AG09309 (cell line): ENCODE results near the gene COL23A1.

Source experiments
- DNase-seq: peaks from one replicate; pipeline ENCODE4 v3.0.0-alpha.2; 2010; ENCODE audit warnings: low read depth
- H3K4me3 ChIP-seq: 2 replicates; pipeline ENCODE4 v1.5.1; 2011; ENCODE audit warnings: mild to moderate bottlenecking, low read depth, low read length, moderate library complexity; ENCODE audit not compliant: control insufficient read depth
- TF ChIP-seq, protein P1 (sequence below): IDR thresholded peaks from 2 replicates; pipeline ENCODE4 v1.5.1; 2011; ENCODE audit warnings: mild to moderate bottlenecking, low read depth, low read length, inconsistent platforms; ENCODE audit not compliant: insufficient read depth, control insufficient read depth; ENCODE audit errors: missing control alignments

Gene COL23A1

DNA sequence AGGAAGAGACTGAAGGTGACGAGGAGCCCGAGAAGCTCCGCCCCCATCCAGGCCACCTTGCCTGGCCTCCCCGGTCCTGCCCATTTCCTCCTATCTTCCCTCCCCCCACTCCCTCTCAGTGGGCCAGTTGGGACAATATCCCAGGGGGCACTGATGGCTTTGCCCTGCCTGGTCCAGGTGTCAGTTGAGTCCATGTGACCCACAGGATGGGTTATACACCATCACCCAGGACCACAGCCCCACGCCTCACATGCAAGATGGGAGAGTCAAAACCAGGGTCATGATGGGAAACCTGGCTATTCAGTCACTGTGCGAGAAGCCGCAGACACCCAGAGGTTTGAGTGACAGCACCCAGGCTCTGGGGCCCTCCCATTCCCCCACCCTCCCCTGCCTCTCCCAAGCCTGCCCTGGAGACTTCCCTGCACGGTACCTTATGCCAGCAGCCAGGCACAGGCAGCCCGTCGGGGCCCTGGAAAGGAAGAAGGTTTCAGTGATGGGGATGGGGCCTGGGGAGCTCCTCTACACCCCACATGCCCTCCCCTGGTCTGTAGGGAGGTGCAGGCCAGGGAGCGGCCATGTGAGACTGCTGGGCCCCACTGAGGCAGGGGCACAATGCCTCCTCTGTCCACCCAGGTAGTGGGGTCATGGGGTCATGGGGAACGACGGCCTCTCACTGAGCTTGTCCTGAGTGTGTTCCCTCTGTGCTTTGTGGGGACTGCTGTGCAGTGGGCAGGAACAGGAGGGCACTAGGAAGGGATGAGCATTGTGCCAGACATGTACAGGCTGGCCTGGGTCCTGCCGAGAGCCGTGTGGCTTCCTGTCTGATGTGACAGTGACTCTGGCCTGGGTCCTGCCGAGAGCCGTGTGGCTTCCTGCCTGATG lies 351.2 kb downstream of the COL23A1 start:
- H3K4me3 ChIP-seq, result no peak overlapping the region
- DNase-seq, result no peak
- TF ChIP-seq, protein P1, sequence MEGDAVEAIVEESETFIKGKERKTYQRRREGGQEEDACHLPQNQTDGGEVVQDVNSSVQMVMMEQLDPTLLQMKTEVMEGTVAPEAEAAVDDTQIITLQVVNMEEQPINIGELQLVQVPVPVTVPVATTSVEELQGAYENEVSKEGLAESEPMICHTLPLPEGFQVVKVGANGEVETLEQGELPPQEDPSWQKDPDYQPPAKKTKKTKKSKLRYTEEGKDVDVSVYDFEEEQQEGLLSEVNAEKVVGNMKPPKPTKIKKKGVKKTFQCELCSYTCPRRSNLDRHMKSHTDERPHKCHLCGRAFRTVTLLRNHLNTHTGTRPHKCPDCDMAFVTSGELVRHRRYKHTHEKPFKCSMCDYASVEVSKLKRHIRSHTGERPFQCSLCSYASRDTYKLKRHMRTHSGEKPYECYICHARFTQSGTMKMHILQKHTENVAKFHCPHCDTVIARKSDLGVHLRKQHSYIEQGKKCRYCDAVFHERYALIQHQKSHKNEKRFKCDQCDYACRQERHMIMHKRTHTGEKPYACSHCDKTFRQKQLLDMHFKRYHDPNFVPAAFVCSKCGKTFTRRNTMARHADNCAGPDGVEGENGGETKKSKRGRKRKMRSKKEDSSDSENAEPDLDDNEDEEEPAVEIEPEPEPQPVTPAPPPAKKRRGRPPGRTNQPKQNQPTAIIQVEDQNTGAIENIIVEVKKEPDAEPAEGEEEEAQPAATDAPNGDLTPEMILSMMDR, result no peak

DNA sequence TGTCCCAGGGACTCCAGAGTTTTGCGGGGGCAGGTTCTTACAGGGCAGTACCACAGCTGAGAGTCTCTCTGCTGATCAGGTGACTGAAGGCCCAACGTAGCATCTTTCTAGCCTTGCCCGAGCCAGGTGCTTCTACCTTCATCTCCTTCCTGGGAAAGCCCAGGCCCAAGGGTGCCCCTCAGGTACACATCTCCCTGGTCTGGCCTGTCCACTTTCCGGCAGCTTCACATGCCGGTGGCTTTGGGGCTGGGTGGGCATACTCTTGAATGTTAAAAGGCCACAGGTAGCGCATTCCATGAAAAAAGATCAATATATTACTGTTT lies 351.9 kb downstream of the COL23A1 start:
- H3K4me3 ChIP-seq, result no peak overlapping the region
- no peak for DNase-seq
- TF ChIP-seq, protein P1, result no peak

DNA sequence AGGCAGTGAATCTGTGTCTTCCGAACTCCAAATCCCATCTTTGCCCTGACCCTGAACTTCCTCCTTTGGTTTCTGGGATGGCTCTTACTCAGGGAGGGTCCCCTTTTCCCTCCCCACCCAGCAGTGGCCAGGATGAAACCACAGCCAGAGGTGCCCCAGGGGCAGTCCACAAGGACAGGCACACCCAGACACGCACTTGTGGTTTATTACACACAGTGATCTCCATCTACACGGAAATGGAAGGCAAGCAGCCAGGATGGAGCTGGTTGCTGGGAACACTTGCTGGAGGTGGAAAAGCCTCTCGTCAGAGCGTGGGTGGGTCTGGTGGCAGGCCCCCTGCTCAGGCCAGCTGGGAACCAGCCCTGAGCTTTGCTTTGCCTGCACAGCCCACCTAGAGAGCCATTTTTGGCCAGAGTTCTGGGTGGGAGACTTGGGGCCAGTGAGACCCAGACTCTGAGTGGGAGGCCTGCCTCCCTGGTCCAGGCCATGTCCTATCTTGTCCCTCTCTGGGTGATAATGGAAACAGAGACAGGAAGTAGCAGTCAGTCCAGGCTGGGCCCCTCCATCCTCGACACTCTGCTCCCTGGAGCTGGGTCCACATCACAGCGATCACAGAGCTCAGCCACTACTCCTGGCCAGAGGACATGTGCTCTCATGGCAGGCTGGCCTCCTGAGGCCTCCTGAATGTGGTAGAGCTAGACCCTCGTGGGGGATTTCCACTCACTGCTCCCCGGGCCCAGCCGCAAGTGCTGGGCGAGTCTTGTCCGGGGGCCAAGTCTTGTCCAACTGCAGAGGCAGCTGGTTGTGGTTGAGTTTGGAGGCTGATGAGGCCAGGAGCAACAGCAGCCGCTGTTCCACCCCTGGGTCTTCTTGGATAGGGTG lies 352.5 kb downstream of the COL23A1 start:
- no peak overlapping the region for H3K4me3 ChIP-seq
- TF ChIP-seq, protein P1, result no peak
- DNase-seq, result no peak

DNA sequence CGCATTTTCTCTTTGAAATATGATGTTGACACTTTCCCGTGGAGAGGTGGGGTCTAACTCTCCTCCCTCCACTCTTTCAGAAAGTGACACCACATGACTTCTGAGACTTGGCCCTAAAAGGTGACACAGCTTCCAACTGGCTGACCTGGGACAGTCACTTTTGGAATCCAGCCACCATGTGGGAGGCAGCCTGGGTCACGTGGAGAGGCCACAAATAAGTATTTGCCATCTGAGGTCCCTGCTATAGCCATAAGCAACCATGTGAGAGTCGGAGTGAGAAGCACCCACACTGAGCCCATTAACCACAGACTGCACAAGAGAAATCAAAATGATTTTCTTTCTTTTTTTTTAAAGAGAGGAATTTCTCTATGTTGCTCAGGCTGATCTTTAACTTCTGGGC lies 353.5 kb downstream of the COL23A1 start:
- H3K4me3 ChIP-seq, result no peak overlapping the region
- TF ChIP-seq, protein P1, result no peak

DNA sequence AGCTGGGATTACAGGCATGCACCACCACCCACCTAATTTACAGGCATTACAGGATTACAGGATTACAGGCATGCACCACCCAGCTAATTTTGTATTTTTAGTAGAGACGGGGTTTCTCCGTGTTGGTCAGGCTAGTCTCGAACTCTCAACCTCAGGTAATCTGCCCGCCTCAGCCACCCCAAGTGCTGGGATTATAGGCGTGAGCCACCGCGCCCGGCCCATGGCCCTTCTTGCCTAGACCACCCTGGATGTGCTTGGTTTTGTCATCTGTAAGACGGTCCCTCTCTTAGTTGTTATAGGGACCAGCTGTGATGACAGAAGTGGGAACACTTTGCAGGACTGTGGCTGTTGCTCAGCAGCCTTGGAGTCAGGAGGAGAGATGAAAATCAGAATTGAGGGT lies 354.1 kb downstream of the COL23A1 start:
- TF ChIP-seq, protein P1, result no peak
- no peak overlapping the region for H3K4me3 ChIP-seq
- DNase-seq, result no peak

More for the DNA sequence above, 353.5 kb downstream of the COL23A1 start:
- no peak for DNase-seq

DNA sequence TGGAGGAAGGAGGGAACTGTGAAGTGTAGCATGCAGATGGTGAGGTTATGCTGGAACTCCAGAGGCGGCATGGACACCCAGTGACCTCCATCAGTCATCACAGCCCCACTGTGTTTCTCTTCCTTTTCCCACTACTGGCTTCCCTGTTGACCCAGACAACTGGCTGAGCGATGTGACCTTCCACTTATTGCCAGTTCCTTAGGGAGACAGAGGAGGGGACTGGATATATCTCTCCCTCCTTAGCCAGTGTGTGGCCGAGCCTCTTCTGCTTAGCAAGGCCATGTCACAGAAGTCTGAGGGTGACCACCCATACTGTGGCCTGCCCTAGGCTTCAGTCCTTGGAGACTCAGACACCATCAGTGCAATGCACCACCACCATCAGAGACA lies 354.6 kb downstream of the COL23A1 start:
- no peak overlapping the region for H3K4me3 ChIP-seq
- DNase-seq, result no peak
- TF ChIP-seq, protein P1, result no peak
